Gastroesophageal sphincter (tissue), 4 donors: ENCODE data around the gene MYO18B. TPM values are rescaled to one million over a fixed set of nuclear protein-coding genes. Genes with fewer than 3 reads are reported as not detected.

Source experiments
- ATAC-seq: fragments of 150-250 bp; one replicate; pipeline ENCODE4 v1.9.1; 2016; ENCODE audit warnings: mild to moderate bottlenecking, moderate library complexity
- H3K27ac ChIP-seq, 4 donors: fragments of 200-600 bp; sonication (generic) in 3 of 4; 1 replicate in 3 of 4; 2 replicates in 1 of 4; pipeline ENCODE4 v1.5.1; 2016 to 2019
- H3K27me3 ChIP-seq: fragments of 200-600 bp; sonication (generic); one replicate; pipeline ENCODE4 v1.5.1; 2019
- H3K36me3 ChIP-seq, 2 donors: fragments of 200-600 bp; sonication (generic); one replicate each; pipeline ENCODE4 v1.5.1; 2019; ENCODE audit warnings: control low read depth in 1 of 2
- H3K4me1 ChIP-seq, 3 donors: fragments of 200-600 bp; sonication (generic); 1 replicate in 2 of 3; 2 replicates in 1 of 3; pipeline ENCODE4 v1.5.1; 2016 to 2019; ENCODE audit warnings: control low read depth in 2 of 3
- H3K4me3 ChIP-seq, 2 donors: fragments of 200-600 bp; sonication (generic); one replicate each; pipeline ENCODE4 v1.5.1; 2019; ENCODE audit warnings: mild to moderate bottlenecking in 1 of 2, moderate library complexity in 1 of 2
- H3K9me3 ChIP-seq, 3 donors: fragments of 200-600 bp; sonication (generic); one replicate each; pipeline ENCODE4 v1.5.1; 2017 to 2019; ENCODE audit warnings: control low read depth in 2 of 3
- EP300 ChIP-seq: sonication (generic); formaldehyde crosslinking; IDR thresholded peaks from one replicate; pipeline ENCODE4 v1.6.1; 2017; ENCODE audit warnings: antibody characterized with exemption, mild to moderate bottlenecking
- POLR2A ChIP-seq, 2 donors: fragments of 450-650 bp; IDR thresholded peaks; one replicate each; pipeline ENCODE4 v1.6.1; 2017; ENCODE audit warnings: antibody characterized with exemption in 2 of 2, mild to moderate bottlenecking in 2 of 2, moderate library complexity in 1 of 2
- POLR2AphosphoS5 ChIP-seq: sonication (generic); formaldehyde crosslinking; IDR thresholded peaks from one replicate; pipeline ENCODE4 v1.6.1; 2017; ENCODE audit warnings: antibody characterized with exemption
- WGBS, 2 donors: methylation state at CpG; one replicate each; pipeline ENCODE4 v1.1.5; 2018; ENCODE audit warnings: low coverage in 1 of 2; 5-methylcytosine and 5-hydroxymethylcytosine counted together
- total RNA-seq, 4 donors: library from RNA; depleted of rRNA; stranded (reverse); fragments of >200 nt; gene quantifications; one replicate each; pipeline ENCODE4 v1.1.0, GENCODE V29; 2016
- TF ChIP-seq, protein P1 (sequence below), 4 experiments: fragments of 200-600 bp in 2 of 4; fragments of 450-650 bp in 2 of 4; sonication (generic) in 1 of 4; IDR thresholded peaks; one replicate each; pipeline ENCODE4 v1.5.1; 2017 to 2019; ENCODE audit warnings: antibody characterized with exemption in 4 of 4, mild to moderate bottlenecking in 2 of 4, moderate library complexity in 2 of 4

MYO18B gene
- total RNA-seq, 4 donors from 2014 or later = 0.19 to 6.9 (median 1.4) TPM; not detected in 1

DNA sequence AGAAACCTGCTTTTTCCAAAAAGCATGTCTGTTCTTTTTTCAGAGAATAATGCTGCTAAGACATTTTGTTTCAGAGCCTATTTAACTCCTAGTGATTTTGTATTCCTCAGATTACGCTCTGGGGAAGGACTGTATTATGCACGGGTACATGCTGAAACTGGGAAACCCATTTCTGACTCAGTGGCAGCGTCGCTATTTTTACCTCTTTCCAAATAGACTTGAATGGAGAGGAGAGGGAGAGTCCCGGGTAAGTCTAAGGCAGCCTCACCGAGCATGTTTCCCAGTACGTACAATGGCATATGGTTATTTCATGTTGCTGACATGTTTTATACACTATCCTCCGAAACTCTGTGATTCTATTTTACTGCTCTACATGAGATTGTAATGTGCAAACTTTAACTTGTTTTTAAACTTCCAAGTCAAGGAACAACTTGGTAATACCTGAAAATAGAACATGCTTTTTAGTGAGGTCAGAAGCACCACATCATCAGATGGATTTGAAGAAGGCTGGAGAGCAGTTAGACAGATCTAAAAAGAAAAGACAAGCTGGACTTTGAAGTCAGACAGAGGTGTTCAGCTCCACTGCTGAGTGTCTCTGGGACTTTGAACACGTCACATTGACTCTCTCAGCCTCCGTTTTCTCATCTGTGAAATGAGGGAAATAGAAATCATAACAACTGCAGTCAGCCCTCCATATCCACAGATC is 23.7 kb upstream of the MYO18B start:
- 44 to 79% methylated on average over 8 to 10 of the region's 10 CpGs for WGBS, 2 donors
- no peaks in the 10 kb centered on the region for H3K9me3 ChIP-seq
- no peak for TF ChIP-seq POLR2A (IDR thresholded peaks at IDR 0.05)
- H3K27ac ChIP-seq = no peak overlapping the region
- H3K4me1 ChIP-seq = no peaks in the 10 kb centered on the region
- H3K27me3 ChIP-seq = no peaks in the 10 kb centered on the region
- H3K4me3 ChIP-seq = no peak overlapping the region
- ATAC-seq = no peak
- peaks cover 0 to 9% of the 10 kb centered on the region in 2 donors for H3K36me3 ChIP-seq

DNA sequence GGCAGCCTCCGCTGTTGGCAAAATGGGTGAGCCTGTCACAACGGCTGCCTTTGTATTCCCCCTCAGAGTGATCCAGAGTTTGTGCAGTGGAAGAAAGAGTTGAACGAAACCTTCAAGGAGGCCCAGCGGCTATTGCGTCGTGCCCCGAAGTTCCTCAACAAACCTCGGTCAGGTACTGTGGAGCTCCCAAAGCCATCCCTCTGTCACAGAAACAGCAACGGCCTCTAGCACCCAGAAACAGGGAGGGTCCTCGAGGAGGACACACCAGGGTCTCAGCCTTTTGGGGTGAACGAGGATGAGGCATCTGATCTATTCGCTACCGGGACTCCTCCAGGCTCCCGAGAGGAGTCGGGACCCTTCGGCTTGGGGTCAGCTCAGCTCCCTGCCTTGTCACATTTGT is 19.8 kb upstream of the MYO18B start:
- H3K36me3 ChIP-seq = peaks cover 0 to 5% of the 10 kb centered on the region in 2 donors
- WGBS, 2 donors = 92 to 100% methylated on average over 4 to 9 of the region's 16 CpGs
- H3K9me3 ChIP-seq = no peaks in the 10 kb centered on the region
- H3K4me3 ChIP-seq = no peak overlapping the region
- no peak overlapping the region for H3K27ac ChIP-seq
- H3K27me3 ChIP-seq = no peaks in the 10 kb centered on the region
- no peak for ATAC-seq
- TF ChIP-seq POLR2AphosphoS5 (no peak), POLR2A (IDR thresholded peaks at IDR 0.05) (no peak), EP300 (no peak)
- TF ChIP-seq, protein P1, sequence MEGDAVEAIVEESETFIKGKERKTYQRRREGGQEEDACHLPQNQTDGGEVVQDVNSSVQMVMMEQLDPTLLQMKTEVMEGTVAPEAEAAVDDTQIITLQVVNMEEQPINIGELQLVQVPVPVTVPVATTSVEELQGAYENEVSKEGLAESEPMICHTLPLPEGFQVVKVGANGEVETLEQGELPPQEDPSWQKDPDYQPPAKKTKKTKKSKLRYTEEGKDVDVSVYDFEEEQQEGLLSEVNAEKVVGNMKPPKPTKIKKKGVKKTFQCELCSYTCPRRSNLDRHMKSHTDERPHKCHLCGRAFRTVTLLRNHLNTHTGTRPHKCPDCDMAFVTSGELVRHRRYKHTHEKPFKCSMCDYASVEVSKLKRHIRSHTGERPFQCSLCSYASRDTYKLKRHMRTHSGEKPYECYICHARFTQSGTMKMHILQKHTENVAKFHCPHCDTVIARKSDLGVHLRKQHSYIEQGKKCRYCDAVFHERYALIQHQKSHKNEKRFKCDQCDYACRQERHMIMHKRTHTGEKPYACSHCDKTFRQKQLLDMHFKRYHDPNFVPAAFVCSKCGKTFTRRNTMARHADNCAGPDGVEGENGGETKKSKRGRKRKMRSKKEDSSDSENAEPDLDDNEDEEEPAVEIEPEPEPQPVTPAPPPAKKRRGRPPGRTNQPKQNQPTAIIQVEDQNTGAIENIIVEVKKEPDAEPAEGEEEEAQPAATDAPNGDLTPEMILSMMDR (IDR thresholded peaks at IDR 0.05) = no peak
- no peaks in the 10 kb centered on the region for H3K4me1 ChIP-seq

DNA sequence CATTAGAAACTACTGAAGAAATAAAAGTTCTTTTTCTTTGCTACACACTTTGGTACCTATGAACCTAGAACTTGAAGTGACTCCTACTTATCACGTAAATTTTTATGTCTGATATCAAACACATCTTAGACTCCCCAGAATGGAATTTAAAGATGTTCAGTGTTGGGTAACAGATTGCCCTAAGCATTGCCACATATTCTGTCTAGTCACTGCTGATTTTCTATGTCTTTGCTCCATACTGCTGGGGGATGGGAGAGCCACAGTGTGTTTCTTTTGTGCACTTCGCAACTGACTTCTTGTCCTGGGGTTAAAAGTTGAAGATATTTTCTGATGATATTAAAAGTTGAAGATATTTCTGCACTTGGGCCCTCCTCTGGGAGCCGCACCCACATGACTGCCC is 19.4 kb upstream of the MYO18B start:
- Histone ChIP-seq H3K27ac (no peak overlapping the region), H3K27me3 (no peaks in the 10 kb centered on the region), H3K4me1 (no peaks in the 10 kb centered on the region), H3K36me3 (peaks cover 0 to 5% of the 10 kb centered on the region in 2 donors), H3K9me3 (no peaks in the 10 kb centered on the region), H3K4me3 (no peak overlapping the region)
- TF ChIP-seq, protein P1 (IDR thresholded peaks at IDR 0.05) = no peak
- TF ChIP-seq EP300 (no peak), POLR2AphosphoS5 (no peak), POLR2A (IDR thresholded peaks at IDR 0.05) (no peak)
- 100% methylated on average over 2 to 3 of the region's 3 CpGs for WGBS, 2 donors
- no peak for ATAC-seq

DNA sequence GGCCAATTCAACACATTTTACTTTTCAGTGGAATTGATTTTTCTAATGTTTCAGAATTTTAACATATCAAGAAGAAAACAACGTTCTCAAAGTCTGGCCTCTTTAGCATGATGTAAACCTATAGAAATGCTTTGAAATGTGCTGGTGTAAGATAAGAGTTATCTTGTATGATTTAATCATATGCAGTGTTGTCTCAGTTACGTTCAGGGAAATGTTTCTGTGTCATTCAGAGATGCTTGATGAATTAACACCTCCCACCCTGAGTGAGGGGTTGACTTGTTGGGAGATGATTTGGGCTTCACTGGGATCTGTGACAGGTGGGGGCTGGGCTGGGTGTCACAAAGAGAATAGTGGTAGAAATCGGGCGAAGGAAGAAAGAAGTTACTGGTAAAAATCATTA is 15.7 kb upstream of the MYO18B start:
- Histone ChIP-seq H3K4me1 (no peaks in the 10 kb centered on the region), H3K4me3 (no peak overlapping the region), H3K36me3 (peaks cover 0 to 5% of the 10 kb centered on the region in 2 donors), H3K27ac (no peak overlapping the region), H3K27me3 (no peaks in the 10 kb centered on the region), H3K9me3 (no peaks in the 10 kb centered on the region)
- WGBS, 2 donors = 19 to 56% methylated on average over 2 to 4 of the region's 4 CpGs
- TF ChIP-seq POLR2AphosphoS5 (no peak), EP300 (no peak), POLR2A (IDR thresholded peaks at IDR 0.05) (no peak)
- TF ChIP-seq, protein P1 (IDR thresholded peaks at IDR 0.05) = no peak
- no peak for ATAC-seq

DNA sequence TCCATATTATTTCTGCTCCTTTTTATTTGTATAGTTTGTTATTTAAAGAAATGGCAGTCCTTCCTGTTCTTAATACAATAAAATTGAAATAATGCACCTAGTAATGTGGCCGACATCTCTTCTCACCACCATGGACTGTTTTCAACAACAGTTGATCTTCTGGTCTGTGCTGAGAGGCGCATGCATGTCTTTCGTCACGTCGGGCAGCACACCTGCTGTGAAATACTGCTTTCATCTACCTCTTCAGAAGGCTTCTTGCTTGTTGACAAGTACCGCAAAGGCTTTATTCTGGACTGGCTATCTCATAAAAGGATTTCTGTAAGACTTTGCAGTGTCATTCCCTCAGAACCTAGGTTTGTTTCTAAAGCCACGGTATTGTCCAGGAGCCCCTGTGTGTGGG is 13.9 kb upstream of the MYO18B start:
- Histone ChIP-seq H3K4me1 (no peaks in the 10 kb centered on the region), H3K36me3 (peaks cover 0 to 4% of the 10 kb centered on the region in 2 donors), H3K27ac (no peak overlapping the region), H3K27me3 (peaks cover 10% of the 10 kb centered on the region), H3K4me3 (no peak overlapping the region), H3K9me3 (no peaks in the 10 kb centered on the region)
- 88 to 90% methylated on average over 5 to 7 of the region's 7 CpGs for WGBS, 2 donors
- no peak for TF ChIP-seq POLR2AphosphoS5
- TF ChIP-seq, protein P1 (IDR thresholded peaks at IDR 0.05) = no peak
- TF ChIP-seq EP300 = no peak
- TF ChIP-seq POLR2A (IDR thresholded peaks at IDR 0.05) = no peak
- no peak for ATAC-seq
